DOHH2 (cell line): ENCODE data around the gene NHSL2.

ENCODE experiments used
- CTCF ChIP-seq: fragments of 200-600 bp; sonication (generic); IDR thresholded peaks from one replicate; pipeline ENCODE4 v1.5.1; 2014; ENCODE audit warnings: antibody characterized with exemption, mild to moderate bottlenecking, low read depth, low read length; ENCODE audit not compliant: poor library complexity, severe bottlenecking
- EZH2phosphoT487 ChIP-seq: fragments of 200-600 bp; sonication (generic); IDR thresholded peaks from 2 replicates; pipeline ENCODE4 v1.6.1; 2017; ENCODE audit warnings: borderline replicate concordance, mild to moderate bottlenecking, antibody characterized with exemption, low read length, moderate library complexity, mixed read lengths

- TF ChIP-seq CTCF (no peak), EZH2phosphoT487 (no peak)
These were observed 39.3 kb upstream of the NHSL2 start for GRCh38 chrX:71871367-71871766.
